Astrocyte (in vitro differentiated cells and primary cell): ENCODE data around the gene DGKI.

Source experiments
- CTCF ChIP-seq: IDR thresholded peaks from 2 replicates; pipeline ENCODE4 v1.5.1; 2011; ENCODE audit warnings: low read depth, mild to moderate bottlenecking, inconsistent platforms, low read length, moderate library complexity; ENCODE audit not compliant: insufficient read depth
- EZH2 ChIP-seq: IDR thresholded peaks from 2 replicates; pipeline ENCODE4 v1.6.1; 2012; ENCODE audit warnings: mild to moderate bottlenecking, low read length, inconsistent platforms; ENCODE audit not compliant: insufficient read depth

DNA sequence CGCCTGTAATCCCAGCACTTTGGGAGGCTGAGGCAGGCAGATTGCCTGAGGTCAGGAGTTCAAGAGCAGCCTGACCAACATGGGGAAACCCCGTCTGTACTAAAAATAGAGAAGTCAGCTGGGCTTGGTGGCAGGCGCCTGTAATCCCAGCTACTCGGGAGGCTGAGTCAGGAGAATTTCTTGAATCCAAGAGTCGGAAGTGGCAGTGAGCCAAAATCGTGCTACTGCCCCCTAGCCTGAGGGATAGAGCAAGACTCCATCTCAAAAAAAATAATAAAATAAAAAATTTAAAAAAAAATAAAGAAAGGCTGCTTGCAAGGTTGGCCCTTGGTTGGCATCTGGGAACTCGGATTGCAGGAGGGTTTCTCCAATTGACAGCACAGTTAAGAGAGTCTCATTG, 221.6 kb downstream of the DGKI start:
- TF ChIP-seq CTCF (no peak), EZH2 (no peak)
